GM23338 (cell line): ENCODE measurements around the gene NBAS. TPM values are rescaled to one million over a fixed set of nuclear protein-coding genes. Genes with fewer than 3 reads are reported as not detected.

Experiments used
- ATAC-seq: fragments of 200-7000 bp; cut with Tn5 transposase; 3 replicates; pipeline ENCODE4 v1.9.1; 2020
- DNase-seq: peaks from one replicate; pipeline ENCODE4 v3.0.0-alpha.2; 2015; ENCODE audit warnings: low spot score
- H2AFZ ChIP-seq: fragments of 200-600 bp; sonication (generic); 2 replicates; pipeline ENCODE4 v1.8.0; 2016; ENCODE audit warnings: antibody characterized with exemption, mild to moderate bottlenecking, moderate library complexity
- H3F3A ChIP-seq: fragments of 200-600 bp; sonication (generic); replicated peaks from 2 replicates; pipeline ENCODE4 v1.8.0; 2017; ENCODE audit warnings: antibody characterized with exemption, mixed run types, low read depth
- H3K27ac ChIP-seq: fragments of 200-600 bp; sonication (generic); 2 replicates; pipeline ENCODE4 v1.6.1; 2016; ENCODE audit warnings: low read depth
- H3K27me3 ChIP-seq: fragments of 200-600 bp; sonication (generic); 2 replicates; pipeline ENCODE4 v1.8.0; 2016; ENCODE audit warnings: mild to moderate bottlenecking, mixed run types, moderate library complexity; ENCODE audit not compliant: insufficient read depth
- H3K36me3 ChIP-seq: fragments of 200-600 bp; sonication (generic); 2 replicates; pipeline ENCODE4 v1.8.0; 2016; ENCODE audit warnings: mild to moderate bottlenecking; ENCODE audit not compliant: insufficient read depth
- H3K4me1 ChIP-seq: fragments of 200-600 bp; sonication (generic); 2 replicates; pipeline ENCODE4 v1.8.0; 2016; ENCODE audit warnings: mild to moderate bottlenecking, moderate library complexity; ENCODE audit not compliant: insufficient read depth
- H3K4me2 ChIP-seq: fragments of 200-600 bp; sonication (generic); 2 replicates; pipeline ENCODE4 v1.7.1; 2017; ENCODE audit warnings: mixed run types
- H3K4me3 ChIP-seq: fragments of 200-600 bp; sonication (generic); 2 replicates; pipeline ENCODE4 v1.6.1; 2016; ENCODE audit warnings: mixed run types
- H3K79me2 ChIP-seq: fragments of 200-600 bp; sonication (generic); replicated peaks from 2 replicates; pipeline ENCODE4 v1.8.0; 2017; ENCODE audit warnings: mild to moderate bottlenecking; ENCODE audit not compliant: insufficient read depth
- H3K9me2 ChIP-seq: fragments of 200-600 bp; sonication (generic); 2 replicates; pipeline ENCODE4 v1.8.0; 2017; ENCODE audit not compliant: insufficient read depth
- H4K20me1 ChIP-seq: fragments of 200-600 bp; sonication (generic); replicated peaks from 2 replicates; pipeline ENCODE4 v1.8.0; 2017; ENCODE audit warnings: mild to moderate bottlenecking; ENCODE audit not compliant: insufficient read depth
- H3K27ac Mint-ChIP-seq: 2 replicates; pipeline ENCODE4 v1.8.0; 2020; ENCODE audit warnings: inconsistent platforms, mild to moderate bottlenecking, moderate library complexity, mixed read lengths
- H3K27me3 Mint-ChIP-seq: 3 replicates; pipeline ENCODE4 v1.8.0; 2022; ENCODE audit warnings: low read depth, mild to moderate bottlenecking, moderate library complexity, mixed read lengths, inconsistent platforms; ENCODE audit not compliant: insufficient read depth, poor library complexity
- H3K36me3 Mint-ChIP-seq: 3 replicates; pipeline ENCODE4 v1.8.0; 2021; ENCODE audit warnings: low read depth, mild to moderate bottlenecking, inconsistent platforms, moderate library complexity, mixed read lengths
- H3K4me1 Mint-ChIP-seq: 3 replicates; pipeline ENCODE4 v1.8.0; 2020; ENCODE audit warnings: mild to moderate bottlenecking, inconsistent platforms, mixed read lengths
- H3K4me3 Mint-ChIP-seq: 3 replicates; pipeline ENCODE4 v1.8.0; 2021; ENCODE audit warnings: moderate library complexity, mild to moderate bottlenecking, inconsistent platforms, mixed read lengths
- H3K9me3 Mint-ChIP-seq: 3 replicates; pipeline ENCODE4 v1.8.0; 2020; ENCODE audit warnings: moderate library complexity, mild to moderate bottlenecking, inconsistent platforms, mixed read lengths
- CREB1 ChIP-seq: fragments of 250-450 bp; sonication (Bioruptor Pico); IDR thresholded peaks from 2 replicates; pipeline ENCODE4 v1.5.0; 2020; ENCODE audit warnings: low read depth, mild to moderate bottlenecking, moderate library complexity
- ETS1 ChIP-seq: IDR thresholded peaks from 2 replicates; pipeline ENCODE4 v1.6.1; 2016; ENCODE audit warnings: antibody characterized with exemption
- EZH2 ChIP-seq: fragments of 200-600 bp; sonication (generic); IDR thresholded peaks from one replicate; pipeline ENCODE4 v1.8.0; 2017; ENCODE audit warnings: antibody characterized with exemption, mild to moderate bottlenecking, low read depth; ENCODE audit not compliant: unreplicated experiment
- EZH2phosphoT487 ChIP-seq: fragments of 200-600 bp; sonication (generic); IDR thresholded peaks from one replicate; pipeline ENCODE4 v1.8.1; 2018; ENCODE audit warnings: antibody characterized with exemption; ENCODE audit not compliant: unreplicated experiment
- JUNB ChIP-seq: IDR thresholded peaks from one replicate; pipeline ENCODE4 v1.6.1; 2016; ENCODE audit warnings: antibody characterized with exemption; ENCODE audit not compliant: unreplicated experiment
- NANOG ChIP-seq: IDR thresholded peaks from 2 replicates; pipeline ENCODE4 v1.6.1; 2016; ENCODE audit warnings: antibody characterized with exemption, borderline replicate concordance
- STAT1 ChIP-seq: IDR thresholded peaks from one replicate; pipeline ENCODE4 v1.6.1; 2016; ENCODE audit warnings: antibody characterized with exemption; ENCODE audit not compliant: unreplicated experiment
- ZNF114 ChIP-seq: fragments of 250-450 bp; sonication (Bioruptor Pico); IDR thresholded peaks from 2 replicates; pipeline ENCODE4 v1.5.0; 2020; ENCODE audit warnings: mild to moderate bottlenecking, moderate library complexity
- ZNF462 ChIP-seq: fragments of 250-450 bp; sonication (Bioruptor Pico); IDR thresholded peaks from 2 replicates; pipeline ENCODE4 v1.5.0; 2020; ENCODE audit warnings: mild to moderate bottlenecking, moderate library complexity
- polyA plus RNA-seq: library from polyadenylated mRNA; unstranded; fragments of >200 nt; fragmentation: Nextera tagmentation; extraction: Ambion mirVana; gene quantifications from 2 replicates; pipeline ENCODE4 v1.2.1, GENCODE V29; 2016
- total RNA-seq: library from RNA; depleted of rRNA; stranded (reverse); fragments of >200 nt; shearing (Covaris generic); gene quantifications from 2 replicates; pipeline ENCODE4 v1.2.3, GENCODE V29; 2014

The NBAS gene
- total and polyA plus RNA-seq, 2 experiments from 2014 or later, result 24.8 to 38.9 TPM

GRCh38 chr2:15186118-15186517, 375.0 kb downstream of the NBAS start:
- H3K4me3 ChIP-seq, result no peak overlapping the region
- no peaks in the 10 kb centered on the region for H3K9me2 ChIP-seq
- TF ChIP-seq STAT1 (no peak), EZH2 (no peak), EZH2phosphoT487 (no peak), JUNB (no peak), CREB1 (CRISPR knock-in tag) (no peak), NANOG (no peak), ETS1 (no peak), ZNF114 (CRISPR knock-in tag) (no peak), ZNF462 (no peak)
- H3K36me3 ChIP-seq, result no peaks in the 10 kb centered on the region
- H3K79me2 ChIP-seq, result no peaks in the 10 kb centered on the region
- no peaks in the 10 kb centered on the region for H4K20me1 ChIP-seq
- ATAC-seq (no peak), DNase-seq (no peak)
- no peak overlapping the region for H3K4me2 ChIP-seq
- peaks cover 8% of the 10 kb centered on the region; the same call in 1 of the 2 replicates for H3K4me1 ChIP-seq
- Mint-ChIP-seq H3K4me3 (no peak overlapping the region), H3K4me1 (peaks cover 8% of the 10 kb centered on the region; the same call in 2 of the 3 replicates), H3K27ac (no peak overlapping the region), H3K27me3 (no peaks in the 10 kb centered on the region), H3K36me3 (no peaks in the 10 kb centered on the region), H3K9me3 (no peaks in the 10 kb centered on the region)
- no peak overlapping the region for H2AFZ ChIP-seq
- no peaks in the 10 kb centered on the region for H3F3A ChIP-seq
- no peaks in the 10 kb centered on the region for H3K27me3 ChIP-seq
- no peak overlapping the region for H3K27ac ChIP-seq
